Measurements from ENCODE around the gene RIPK3.

- TF ChIP-seq CTCF (IDR thresholded peaks at IDR 0.05; ENCODE audit: low read length) (no peak), EZH2 (optimal IDR thresholded peaks at IDR 0.05; ENCODE audit: low read depth, low read length) (no peak), EZH2phosphoT487 (IDR thresholded peaks at IDR 0.05; ENCODE audit: low read length) (no peak)
Measured at GRCh38 chr14:24338843-24339242, 948 bp downstream of the RIPK3 start.
